ENCODE data around the gene GPER1. TPM values are rescaled to one million over a fixed set of nuclear protein-coding genes. Genes with fewer than 3 reads are reported as not detected.

Gene GPER1
- total and polyA plus RNA-seq, 2 experiments from 2014 or later = 0.89 TPM; not detected in 1

GRCh38 chr7:1100386-1100785, 12.5 kb downstream of the GPER1 start:
- no peak overlapping the region for H3K4me3 Mint-ChIP-seq
- TF ChIP-seq, protein P1, sequence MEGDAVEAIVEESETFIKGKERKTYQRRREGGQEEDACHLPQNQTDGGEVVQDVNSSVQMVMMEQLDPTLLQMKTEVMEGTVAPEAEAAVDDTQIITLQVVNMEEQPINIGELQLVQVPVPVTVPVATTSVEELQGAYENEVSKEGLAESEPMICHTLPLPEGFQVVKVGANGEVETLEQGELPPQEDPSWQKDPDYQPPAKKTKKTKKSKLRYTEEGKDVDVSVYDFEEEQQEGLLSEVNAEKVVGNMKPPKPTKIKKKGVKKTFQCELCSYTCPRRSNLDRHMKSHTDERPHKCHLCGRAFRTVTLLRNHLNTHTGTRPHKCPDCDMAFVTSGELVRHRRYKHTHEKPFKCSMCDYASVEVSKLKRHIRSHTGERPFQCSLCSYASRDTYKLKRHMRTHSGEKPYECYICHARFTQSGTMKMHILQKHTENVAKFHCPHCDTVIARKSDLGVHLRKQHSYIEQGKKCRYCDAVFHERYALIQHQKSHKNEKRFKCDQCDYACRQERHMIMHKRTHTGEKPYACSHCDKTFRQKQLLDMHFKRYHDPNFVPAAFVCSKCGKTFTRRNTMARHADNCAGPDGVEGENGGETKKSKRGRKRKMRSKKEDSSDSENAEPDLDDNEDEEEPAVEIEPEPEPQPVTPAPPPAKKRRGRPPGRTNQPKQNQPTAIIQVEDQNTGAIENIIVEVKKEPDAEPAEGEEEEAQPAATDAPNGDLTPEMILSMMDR (conservative IDR thresholded peaks at IDR 0.05; ENCODE audit: low read depth in 2 of 2) = no peak
- TF ChIP-seq POLR2AphosphoS5 (IDR thresholded peaks at IDR 0.05; ENCODE audit: low read depth) (no peak), ZNF114 (CRISPR knock-in tag; IDR thresholded peaks at IDR 0.05) (no peak), REST (IDR thresholded peaks at IDR 0.05; ENCODE audit: unreplicated experiment) (no peak), NANOG (IDR thresholded peaks at IDR 0.05; ENCODE audit: borderline replicate concordance) (no peak), ZNF331 (CRISPR knock-in tag; IDR thresholded peaks at IDR 0.05; ENCODE audit: low read depth) (no peak), CREB1 (CRISPR knock-in tag; IDR thresholded peaks at IDR 0.05; ENCODE audit: low read depth) (no peak), EZH2phosphoT487 (IDR thresholded peaks at IDR 0.05; ENCODE audit: unreplicated experiment) (no peak), EZH2 (IDR thresholded peaks at IDR 0.05; ENCODE audit: low read depth, unreplicated experiment) (no peak), JUNB (IDR thresholded peaks at IDR 0.05; ENCODE audit: unreplicated experiment) (no peak), STAT1 (IDR thresholded peaks at IDR 0.05; ENCODE audit: unreplicated experiment) (no peak)
- TF ChIP-seq, protein P2, sequence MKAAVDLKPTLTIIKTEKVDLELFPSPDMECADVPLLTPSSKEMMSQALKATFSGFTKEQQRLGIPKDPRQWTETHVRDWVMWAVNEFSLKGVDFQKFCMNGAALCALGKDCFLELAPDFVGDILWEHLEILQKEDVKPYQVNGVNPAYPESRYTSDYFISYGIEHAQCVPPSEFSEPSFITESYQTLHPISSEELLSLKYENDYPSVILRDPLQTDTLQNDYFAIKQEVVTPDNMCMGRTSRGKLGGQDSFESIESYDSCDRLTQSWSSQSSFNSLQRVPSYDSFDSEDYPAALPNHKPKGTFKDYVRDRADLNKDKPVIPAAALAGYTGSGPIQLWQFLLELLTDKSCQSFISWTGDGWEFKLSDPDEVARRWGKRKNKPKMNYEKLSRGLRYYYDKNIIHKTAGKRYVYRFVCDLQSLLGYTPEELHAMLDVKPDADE (IDR thresholded peaks at IDR 0.05) = no peak
- TF ChIP-seq, protein P3, sequence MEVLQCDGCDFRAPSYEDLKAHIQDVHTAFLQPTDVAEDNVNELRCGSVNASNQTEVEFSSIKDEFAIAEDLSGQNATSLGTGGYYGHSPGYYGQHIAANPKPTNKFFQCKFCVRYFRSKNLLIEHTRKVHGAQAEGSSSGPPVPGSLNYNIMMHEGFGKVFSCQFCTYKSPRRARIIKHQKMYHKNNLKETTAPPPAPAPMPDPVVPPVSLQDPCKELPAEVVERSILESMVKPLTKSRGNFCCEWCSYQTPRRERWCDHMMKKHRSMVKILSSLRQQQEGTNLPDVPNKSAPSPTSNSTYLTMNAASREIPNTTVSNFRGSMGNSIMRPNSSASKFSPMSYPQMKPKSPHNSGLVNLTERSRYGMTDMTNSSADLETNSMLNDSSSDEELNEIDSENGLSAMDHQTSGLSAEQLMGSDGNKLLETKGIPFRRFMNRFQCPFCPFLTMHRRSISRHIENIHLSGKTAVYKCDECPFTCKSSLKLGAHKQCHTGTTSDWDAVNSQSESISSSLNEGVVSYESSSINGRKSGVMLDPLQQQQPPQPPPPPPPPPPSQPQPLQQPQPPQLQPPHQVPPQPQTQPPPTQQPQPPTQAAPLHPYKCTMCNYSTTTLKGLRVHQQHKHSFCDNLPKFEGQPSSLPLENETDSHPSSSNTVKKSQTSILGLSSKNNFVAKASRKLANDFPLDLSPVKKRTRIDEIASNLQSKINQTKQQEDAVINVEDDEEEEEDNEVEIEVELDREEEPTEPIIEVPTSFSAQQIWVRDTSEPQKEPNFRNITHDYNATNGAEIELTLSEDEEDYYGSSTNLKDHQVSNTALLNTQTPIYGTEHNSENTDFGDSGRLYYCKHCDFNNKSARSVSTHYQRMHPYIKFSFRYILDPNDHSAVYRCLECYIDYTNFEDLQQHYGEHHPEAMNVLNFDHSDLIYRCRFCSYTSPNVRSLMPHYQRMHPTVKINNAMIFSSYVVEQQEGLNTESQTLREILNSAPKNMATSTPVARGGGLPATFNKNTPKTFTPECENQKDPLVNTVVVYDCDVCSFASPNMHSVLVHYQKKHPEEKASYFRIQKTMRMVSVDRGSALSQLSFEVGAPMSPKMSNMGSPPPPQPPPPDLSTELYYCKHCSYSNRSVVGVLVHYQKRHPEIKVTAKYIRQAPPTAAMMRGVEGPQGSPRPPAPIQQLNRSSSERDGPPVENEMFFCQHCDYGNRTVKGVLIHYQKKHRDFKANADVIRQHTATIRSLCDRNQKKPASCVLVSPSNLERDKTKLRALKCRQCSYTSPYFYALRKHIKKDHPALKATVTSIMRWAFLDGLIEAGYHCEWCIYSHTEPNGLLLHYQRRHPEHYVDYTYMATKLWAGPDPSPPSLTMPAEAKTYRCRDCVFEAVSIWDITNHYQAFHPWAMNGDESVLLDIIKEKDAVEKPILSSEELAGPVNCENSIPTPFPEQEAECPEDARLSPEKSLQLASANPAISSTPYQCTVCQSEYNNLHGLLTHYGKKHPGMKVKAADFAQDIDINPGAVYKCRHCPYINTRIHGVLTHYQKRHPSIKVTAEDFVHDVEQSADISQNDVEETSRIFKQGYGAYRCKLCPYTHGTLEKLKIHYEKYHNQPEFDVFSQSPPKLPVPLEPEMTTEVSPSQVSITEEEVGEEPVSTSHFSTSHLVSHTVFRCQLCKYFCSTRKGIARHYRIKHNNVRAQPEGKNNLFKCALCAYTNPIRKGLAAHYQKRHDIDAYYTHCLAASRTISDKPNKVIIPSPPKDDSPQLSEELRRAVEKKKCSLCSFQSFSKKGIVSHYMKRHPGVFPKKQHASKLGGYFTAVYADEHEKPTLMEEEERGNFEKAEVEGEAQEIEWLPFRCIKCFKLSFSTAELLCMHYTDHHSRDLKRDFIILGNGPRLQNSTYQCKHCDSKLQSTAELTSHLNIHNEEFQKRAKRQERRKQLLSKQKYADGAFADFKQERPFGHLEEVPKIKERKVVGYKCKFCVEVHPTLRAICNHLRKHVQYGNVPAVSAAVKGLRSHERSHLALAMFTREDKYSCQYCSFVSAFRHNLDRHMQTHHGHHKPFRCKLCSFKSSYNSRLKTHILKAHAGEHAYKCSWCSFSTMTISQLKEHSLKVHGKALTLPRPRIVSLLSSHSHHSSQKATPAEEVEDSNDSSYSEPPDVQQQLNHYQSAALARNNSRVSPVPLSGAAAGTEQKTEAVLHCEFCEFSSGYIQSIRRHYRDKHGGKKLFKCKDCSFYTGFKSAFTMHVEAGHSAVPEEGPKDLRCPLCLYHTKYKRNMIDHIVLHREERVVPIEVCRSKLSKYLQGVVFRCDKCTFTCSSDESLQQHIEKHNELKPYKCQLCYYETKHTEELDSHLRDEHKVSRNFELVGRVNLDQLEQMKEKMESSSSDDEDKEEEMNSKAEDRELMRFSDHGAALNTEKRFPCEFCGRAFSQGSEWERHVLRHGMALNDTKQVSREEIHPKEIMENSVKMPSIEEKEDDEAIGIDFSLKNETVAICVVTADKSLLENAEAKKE (CRISPR knock-in tag; IDR thresholded peaks at IDR 0.05) = no peak
- peaks cover 24% of the 10 kb centered on the region for H3K36me3 Mint-ChIP-seq (ENCODE audit: low read depth)
- no peak overlapping the region for H3K27ac ChIP-seq (ENCODE audit: low read depth)
- DNase-seq (ENCODE audit: low spot score) = no peak
- peaks cover 7% of the 10 kb centered on the region for H3K27me3 Mint-ChIP-seq (ENCODE audit: insufficient read depth, low read depth, poor library complexity)
- no peaks in the 10 kb centered on the region for H3F3A ChIP-seq (replicated peaks; ENCODE audit: low read depth)
- H3K4me2 ChIP-seq = no peak overlapping the region
- H3K36me3 ChIP-seq (ENCODE audit: insufficient read depth) = no peaks in the 10 kb centered on the region
- H3K27me3 ChIP-seq (ENCODE audit: insufficient read depth) = no peaks in the 10 kb centered on the region
- no peak for ATAC-seq
- H3K9me3 Mint-ChIP-seq = peaks cover 3% of the 10 kb centered on the region; the same call in 1 of the 3 replicates
- no peaks in the 10 kb centered on the region; the same call in none of the 2 replicates for H4K20me1 ChIP-seq (replicated peaks; ENCODE audit: insufficient read depth)
- H3K4me3 ChIP-seq = no peak overlapping the region
- no peak overlapping the region for H3K27ac Mint-ChIP-seq
- peaks cover 50% of the 10 kb centered on the region for H3K79me2 ChIP-seq (replicated peaks; ENCODE audit: insufficient read depth)
- H3K4me1 Mint-ChIP-seq = no peaks in the 10 kb centered on the region
- no peaks in the 10 kb centered on the region for H3K4me1 ChIP-seq (ENCODE audit: insufficient read depth)
- no peaks in the 10 kb centered on the region for H3K9me2 ChIP-seq (ENCODE audit: insufficient read depth)
- H2AFZ ChIP-seq = no peak overlapping the region
